ENCODE results near the gene TEAD3.

DNA sequence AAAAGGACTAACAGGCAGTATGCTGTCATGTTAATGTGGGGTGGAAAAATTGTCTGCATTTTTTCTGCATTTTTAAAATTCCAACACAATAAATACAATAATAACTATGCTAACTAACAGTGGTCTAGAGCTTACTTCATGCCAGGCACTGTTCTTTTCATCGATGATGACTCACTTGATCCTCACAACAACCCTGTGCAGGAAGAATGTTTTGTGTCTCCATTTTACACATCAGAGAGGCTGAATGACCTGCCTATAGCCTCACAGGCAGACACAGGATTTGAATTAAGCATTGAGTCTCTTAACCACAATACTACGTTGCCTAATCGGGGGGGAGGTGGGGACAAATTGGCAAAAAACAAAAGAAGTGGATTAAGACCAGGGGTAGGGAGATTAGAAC, 71.6 kb downstream of the TEAD3 start:
- TF ChIP-seq, protein P1, sequence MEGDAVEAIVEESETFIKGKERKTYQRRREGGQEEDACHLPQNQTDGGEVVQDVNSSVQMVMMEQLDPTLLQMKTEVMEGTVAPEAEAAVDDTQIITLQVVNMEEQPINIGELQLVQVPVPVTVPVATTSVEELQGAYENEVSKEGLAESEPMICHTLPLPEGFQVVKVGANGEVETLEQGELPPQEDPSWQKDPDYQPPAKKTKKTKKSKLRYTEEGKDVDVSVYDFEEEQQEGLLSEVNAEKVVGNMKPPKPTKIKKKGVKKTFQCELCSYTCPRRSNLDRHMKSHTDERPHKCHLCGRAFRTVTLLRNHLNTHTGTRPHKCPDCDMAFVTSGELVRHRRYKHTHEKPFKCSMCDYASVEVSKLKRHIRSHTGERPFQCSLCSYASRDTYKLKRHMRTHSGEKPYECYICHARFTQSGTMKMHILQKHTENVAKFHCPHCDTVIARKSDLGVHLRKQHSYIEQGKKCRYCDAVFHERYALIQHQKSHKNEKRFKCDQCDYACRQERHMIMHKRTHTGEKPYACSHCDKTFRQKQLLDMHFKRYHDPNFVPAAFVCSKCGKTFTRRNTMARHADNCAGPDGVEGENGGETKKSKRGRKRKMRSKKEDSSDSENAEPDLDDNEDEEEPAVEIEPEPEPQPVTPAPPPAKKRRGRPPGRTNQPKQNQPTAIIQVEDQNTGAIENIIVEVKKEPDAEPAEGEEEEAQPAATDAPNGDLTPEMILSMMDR (IDR thresholded peaks at IDR 0.05) = no peak
- no peak for TF ChIP-seq FOXP1 (CRISPR knock-in tag; IDR thresholded peaks at IDR 0.05; ENCODE audit: borderline replicate concordance)
- no peak for TF ChIP-seq TCF7 (CRISPR knock-in tag; IDR thresholded peaks at IDR 0.05; ENCODE audit: low read depth)
- TF ChIP-seq NR1H2 (CRISPR knock-in tag; IDR thresholded peaks at IDR 0.05) = no peak
- no peak for TF ChIP-seq SMAD3 (CRISPR knock-in tag; IDR thresholded peaks at IDR 0.05; ENCODE audit: borderline replicate concordance)
- TF ChIP-seq MAX (CRISPR knock-in tag; IDR thresholded peaks at IDR 0.05) = no peak
- TF ChIP-seq NFYB (CRISPR knock-in tag; conservative IDR thresholded peaks at IDR 0.05; ENCODE audit: low read depth) = no peak
- TF ChIP-seq ZNF263 (CRISPR knock-in tag; IDR thresholded peaks at IDR 0.05; ENCODE audit: low read depth) = no peak
- no peak for TF ChIP-seq E2F1 (CRISPR knock-in tag; IDR thresholded peaks at IDR 0.05)
- no peak for TF ChIP-seq IRF1 (CRISPR knock-in tag; IDR thresholded peaks at IDR 0.05)
- TF ChIP-seq CBFB (CRISPR knock-in tag; IDR thresholded peaks at IDR 0.05; ENCODE audit: low read depth) = no peak
- no peak for TF ChIP-seq FOXJ3 (CRISPR knock-in tag; IDR thresholded peaks at IDR 0.05; ENCODE audit: borderline replicate concordance)
- TF ChIP-seq, protein P2, sequence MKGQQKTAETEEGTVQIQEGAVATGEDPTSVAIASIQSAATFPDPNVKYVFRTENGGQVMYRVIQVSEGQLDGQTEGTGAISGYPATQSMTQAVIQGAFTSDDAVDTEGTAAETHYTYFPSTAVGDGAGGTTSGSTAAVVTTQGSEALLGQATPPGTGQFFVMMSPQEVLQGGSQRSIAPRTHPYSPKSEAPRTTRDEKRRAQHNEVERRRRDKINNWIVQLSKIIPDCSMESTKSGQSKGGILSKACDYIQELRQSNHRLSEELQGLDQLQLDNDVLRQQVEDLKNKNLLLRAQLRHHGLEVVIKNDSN (CRISPR knock-in tag; IDR thresholded peaks at IDR 0.05) = no peak
- no peak for TF ChIP-seq ZNF423 (CRISPR knock-in tag; IDR thresholded peaks at IDR 0.05)

Data from WTC11 (cell line).